A172 (cell line): ENCODE measurements around the gene EXOC6B. TPM values are rescaled to one million over a fixed set of nuclear protein-coding genes. Genes with fewer than 3 reads are reported as not detected.

Experiments
- DNase-seq: peaks from one replicate; pipeline ENCODE4 v3.0.0-alpha.2; 2015; ENCODE audit warnings: low spot score
- total RNA-seq: library from RNA; depleted of rRNA; stranded (reverse); fragments of >200 nt; shearing (Covaris generic); gene quantifications from 2 replicates; pipeline ENCODE4 v1.2.3, GENCODE V29; 2014

Gene EXOC6B
- total RNA-seq, 1 experiment from 2014 or later, result 26.1 TPM

GRCh38 chr2:72172478-72172877 is 653.4 kb downstream of the EXOC6B start:
- DNase-seq, result no peak

GRCh38 chr2:72166279-72166678 is 659.6 kb downstream of the EXOC6B start:
- DNase-seq, result no peak

DNA sequence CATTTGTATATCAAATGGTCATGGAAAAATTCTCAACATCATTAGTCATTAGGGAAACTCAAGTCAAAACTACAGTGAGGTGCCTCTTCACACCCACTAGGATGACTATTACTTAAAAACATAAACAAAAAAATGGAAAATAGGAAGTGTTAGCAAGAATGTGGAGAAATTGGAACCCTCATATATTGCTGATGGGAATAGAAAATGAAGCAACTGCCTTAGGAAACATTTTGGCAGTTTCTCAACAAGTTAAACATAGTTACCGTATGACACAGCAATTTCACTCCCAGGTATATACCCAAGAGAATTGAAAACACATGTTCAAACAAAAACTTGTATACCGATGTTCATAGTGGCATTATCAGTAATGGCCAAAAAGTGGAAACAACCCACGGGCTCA is 660.0 kb downstream of the EXOC6B start:
- no peak for DNase-seq

DNA sequence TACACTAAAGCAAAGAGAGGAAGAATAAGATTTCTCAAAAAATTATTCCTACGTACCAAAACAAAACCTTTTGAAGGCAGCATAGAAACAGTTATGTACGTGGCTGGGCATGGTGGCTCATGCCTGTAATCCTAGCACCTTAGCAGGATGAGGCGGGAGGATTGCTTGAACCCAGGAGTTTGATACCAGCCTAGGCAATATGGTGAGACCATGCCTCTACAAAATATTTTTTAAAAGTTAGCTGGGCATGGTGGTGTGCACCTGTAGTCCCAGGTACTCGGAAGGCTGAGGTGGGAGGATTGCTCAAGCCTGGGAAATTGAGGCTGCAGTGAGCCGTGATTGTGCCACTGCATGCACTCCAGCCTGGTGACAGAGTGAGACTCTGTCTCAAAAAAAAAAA is 663.3 kb downstream of the EXOC6B start:
- DNase-seq, result no peak

- no peak for DNase-seq
Measured at GRCh38 chr2:72159211-72159993, 666.4 kb downstream of the EXOC6B start.

DNA sequence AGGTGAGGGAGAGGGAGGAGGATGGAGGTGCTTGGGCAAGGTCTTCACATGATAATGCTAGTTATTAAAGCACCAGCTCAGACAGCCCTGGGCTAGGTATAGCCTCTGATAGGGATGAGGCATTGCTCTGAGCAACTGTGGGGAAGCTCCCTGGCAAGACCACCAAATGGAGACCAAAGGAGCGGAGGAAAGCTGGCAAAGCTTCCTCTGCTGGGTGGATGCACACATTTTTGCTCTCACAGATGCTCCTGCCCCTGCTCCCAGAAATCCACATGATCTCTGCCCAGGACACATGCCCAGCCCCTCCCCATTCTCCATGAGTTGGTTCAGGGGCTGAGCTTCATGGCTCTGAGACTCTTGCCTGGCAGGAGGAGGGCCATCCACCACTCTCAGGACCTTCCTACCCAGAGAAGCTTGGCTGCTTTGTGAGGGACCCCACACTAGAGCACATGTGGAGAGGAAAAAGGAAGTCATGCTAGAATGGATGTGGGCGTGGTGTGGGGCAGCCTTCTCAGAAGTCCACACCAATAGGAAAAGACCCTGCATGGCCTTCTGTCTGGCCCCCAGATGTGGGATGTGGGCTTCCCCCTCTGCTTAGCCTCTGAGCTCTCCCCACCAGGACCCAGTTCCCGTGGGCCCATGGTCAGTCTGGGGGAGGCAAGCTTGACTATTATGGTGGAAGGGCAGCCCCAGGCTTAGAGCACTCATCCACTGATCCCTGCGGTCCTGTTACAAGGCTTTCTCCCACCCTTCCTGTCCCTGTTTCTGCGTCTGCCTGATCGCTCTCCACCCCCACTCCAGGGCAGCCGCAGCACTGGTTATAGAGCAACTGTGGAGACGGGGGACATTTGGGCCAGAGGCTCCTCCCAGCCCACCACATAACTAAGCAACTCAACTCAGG is 667.7 kb downstream of the EXOC6B start:
- DNase-seq, result no peak

- no peak for DNase-seq
Measured at GRCh38 chr2:72156872-72157271, 669.0 kb downstream of the EXOC6B start.

DNA sequence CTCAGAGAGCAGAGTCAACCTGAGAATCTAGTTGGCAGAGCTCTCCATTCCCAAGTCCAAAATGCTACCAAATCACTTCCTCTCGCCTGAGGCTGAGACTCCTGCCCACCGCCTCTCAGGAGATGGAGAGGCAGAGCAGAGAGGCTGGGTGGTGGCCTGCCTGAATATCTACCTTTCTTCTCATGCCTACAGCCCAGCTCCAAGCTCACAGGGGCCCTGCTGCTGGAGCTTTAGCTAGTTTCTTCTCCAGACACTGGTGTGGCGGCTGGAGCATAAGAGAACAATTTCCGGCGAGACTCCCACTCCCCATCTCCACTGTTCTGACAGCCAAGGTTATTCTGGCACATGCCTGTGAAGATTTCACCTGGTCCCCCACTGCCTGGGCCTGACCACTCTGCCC is 670.1 kb downstream of the EXOC6B start:
- no peak for DNase-seq

GRCh38 chr2:72155151-72155550 is 670.7 kb downstream of the EXOC6B start:
- no peak for DNase-seq

- DNase-seq, result no peak
Measured at GRCh38 chr2:72154386-72154975, 671.4 kb downstream of the EXOC6B start.

DNA sequence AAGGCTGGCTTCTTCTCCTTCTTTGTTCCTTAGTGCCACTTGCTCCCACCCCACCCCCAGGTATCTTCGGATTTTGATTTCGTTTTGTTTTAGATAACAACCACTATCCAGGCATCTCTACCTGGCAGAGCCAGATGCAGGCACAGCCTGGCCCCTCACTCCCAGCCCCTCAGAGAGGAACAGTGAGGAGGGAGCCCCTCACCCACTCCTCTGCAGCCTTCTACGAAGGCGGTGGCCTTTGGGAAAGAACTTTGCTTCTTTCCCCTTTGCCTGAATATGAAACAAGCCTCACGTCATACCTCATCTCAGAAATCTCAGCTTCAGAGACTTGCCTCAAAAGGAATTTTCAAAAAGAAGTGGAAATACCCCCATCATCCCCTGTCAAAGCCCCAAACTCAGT is 671.9 kb downstream of the EXOC6B start:
- no peak for DNase-seq

DNA sequence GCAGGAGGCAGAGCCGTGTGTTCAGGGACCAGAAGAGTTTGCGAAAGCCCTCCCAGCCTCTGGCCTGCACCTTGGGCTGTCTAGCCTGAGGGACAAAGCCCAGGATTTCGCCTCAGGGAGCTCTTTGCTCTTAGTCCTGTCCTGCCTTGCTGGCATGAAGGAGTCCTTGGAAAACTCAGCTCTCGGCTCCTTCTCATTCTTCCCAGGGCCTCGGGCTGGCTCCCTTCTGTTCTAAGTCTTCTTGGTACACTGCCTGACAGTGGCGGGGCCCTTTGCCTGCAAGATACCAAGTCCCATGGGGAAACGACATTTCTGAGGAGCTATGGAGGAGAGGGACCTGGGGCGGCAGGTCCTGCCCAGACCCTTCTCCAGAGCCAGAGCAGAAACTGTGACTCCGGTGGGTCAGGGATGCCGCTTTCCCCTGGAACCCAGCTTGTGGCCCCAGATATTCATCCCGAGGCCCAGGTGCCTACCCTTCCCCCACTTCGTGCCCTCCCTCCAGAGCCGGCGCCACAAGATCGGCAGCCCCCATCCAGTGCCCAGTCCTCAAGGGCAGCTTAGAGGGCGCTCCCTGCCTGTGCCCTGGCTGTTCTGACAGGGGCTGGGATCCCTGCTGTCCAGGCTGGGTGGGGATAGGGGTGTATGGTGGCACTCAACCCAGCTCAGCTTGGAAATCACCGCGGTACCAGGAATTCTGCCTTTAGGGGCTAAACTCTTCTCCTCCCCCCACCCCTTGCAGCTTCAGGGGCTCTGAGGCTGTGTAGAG is 672.6 kb downstream of the EXOC6B start:
- no peak for DNase-seq

- no peak for DNase-seq
Measured at GRCh38 chr2:72150861-72151356, 674.9 kb downstream of the EXOC6B start.

DNA sequence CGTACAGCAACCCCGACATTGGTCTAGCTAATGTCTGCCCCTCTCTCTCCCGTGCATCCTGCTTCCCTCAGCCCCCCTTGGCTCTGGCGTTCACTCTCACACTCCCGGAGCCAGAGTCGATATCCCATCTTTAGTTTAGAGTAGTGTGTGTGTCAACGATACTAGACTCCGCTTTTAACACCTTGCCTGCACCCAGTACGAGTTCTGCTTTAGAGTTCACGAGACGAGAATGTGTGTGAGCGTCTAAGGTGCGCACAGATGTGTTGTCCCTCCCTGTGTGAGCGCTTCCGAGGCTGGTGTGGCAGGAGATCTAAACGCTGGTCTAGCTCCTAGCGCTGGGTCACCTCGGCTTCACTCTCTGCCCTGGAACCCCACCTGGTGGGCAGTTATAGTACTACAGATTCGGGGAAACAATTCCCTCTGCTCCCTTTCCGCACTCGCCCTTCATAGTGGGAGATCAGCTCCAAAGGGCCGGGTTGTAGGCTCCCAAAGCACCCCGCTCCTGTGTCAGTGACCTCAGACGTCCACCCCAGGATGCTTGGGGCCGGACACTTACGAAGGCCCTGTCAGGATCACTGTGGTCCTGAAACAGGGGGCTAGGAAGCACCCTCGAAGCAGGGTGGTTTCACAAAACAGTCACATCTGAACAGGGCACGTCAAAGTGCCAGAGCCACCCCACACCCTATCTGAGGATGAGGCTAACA is 675.5 kb downstream of the EXOC6B start:
- DNase-seq, result peak; percentile 73

DNA sequence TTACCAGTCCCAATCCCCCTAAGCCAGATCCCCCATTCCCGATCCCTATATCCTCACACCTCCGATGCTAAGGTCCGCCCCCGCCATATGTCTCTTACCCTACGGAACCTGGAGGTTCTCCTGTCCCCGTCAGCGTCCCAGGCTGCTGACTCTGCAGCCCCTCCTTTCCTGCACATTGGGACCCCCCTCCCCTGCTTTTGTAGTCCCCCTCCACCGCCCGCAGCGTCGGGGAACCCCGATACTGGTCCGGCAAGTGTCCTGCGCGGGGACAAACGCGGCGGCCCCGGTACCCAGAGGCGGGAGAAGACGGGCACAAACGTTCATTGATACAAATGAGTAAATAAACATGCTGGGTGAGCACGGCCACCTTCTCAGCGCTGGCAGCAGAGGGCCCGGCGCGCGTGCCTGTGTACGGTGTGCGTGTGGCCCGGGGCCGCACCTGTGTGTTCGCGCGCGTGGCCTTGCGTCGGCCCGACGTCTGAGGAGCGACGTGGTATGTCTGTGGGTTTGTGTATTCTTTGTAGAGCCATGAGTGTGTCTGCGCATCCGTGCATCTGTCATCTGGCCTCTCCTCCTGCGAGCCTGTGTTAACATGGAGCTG is 676.2 kb downstream of the EXOC6B start:
- no peak for DNase-seq

- DNase-seq, result no peak
Measured at GRCh38 chr2:72148837-72149555, 676.8 kb downstream of the EXOC6B start.

- DNase-seq, result no peak
Measured at GRCh38 chr2:72148003-72148836, 677.6 kb downstream of the EXOC6B start.

DNA sequence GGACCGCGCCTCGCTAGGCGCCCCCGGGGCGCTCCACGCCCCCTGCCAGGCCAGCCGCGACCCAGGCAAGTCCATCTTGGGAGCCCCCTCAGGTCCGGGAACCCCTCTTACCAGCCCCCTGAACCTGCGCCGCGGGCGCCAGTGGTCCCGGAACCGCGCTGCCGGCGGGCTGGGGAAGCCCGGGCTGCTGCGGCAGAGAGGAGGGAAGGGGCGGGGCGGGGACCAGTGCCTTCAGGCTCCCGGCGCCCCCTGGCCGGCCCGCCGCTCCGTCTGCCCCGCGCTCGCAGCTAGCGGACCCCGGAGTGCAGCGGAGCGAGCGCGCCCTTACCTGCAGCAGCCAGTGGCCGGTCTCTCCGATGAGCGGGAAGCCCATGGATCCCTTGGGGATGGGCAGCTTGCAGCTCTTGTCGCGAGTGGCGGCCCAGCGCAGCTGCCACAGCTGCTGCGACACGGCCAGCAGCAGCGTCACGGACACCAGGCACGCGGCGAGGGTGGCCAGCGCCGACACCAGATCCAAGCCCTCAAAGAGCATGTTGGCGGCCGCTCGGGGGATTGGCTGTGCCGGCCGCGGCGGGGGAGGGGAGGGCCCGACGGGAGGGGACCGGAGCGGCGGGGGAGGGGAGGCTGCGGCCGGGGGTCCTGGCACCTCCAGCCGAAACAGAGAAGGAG is 678.4 kb downstream of the EXOC6B start, which contains the start of gene CYP26B1:
CYP26B1 (minus strand) TSS at position 560 of the 669 bp plus-strand sequence; CDS start at position 532, 28 bp downstream.
- no peak for DNase-seq
